HG03520 (cell line): Measurements from ENCODE around the gene ARL8A.
"Not testable (repeated sequence)": the region's sequence is repeated elsewhere in the genome, so short reads cannot be mapped to it uniquely, and the experiment has no call there.

ENCODE experiments used
- ATAC-seq: cut with Tn5 transposase; IDR thresholded peaks from one replicate; pipeline ENCODE4 v1.9.1; 2021; ENCODE audit warnings: mild to moderate bottlenecking, moderate library complexity; ENCODE audit not compliant: unreplicated experiment

Gene ARL8A

GRCh38 chr1:202121006-202121405, 23.5 kb downstream of the ARL8A start:
- ATAC-seq, result no peak

GRCh38 chr1:202117898-202118371, 26.6 kb downstream of the ARL8A start:
- ATAC-seq, result no peak

GRCh38 chr1:202116287-202116686, 28.2 kb downstream of the ARL8A start:
- ATAC-seq, result no peak

- no peak for ATAC-seq
These were observed 30.7 kb downstream of the ARL8A start for GRCh38 chr1:202113690-202114300.

DNA sequence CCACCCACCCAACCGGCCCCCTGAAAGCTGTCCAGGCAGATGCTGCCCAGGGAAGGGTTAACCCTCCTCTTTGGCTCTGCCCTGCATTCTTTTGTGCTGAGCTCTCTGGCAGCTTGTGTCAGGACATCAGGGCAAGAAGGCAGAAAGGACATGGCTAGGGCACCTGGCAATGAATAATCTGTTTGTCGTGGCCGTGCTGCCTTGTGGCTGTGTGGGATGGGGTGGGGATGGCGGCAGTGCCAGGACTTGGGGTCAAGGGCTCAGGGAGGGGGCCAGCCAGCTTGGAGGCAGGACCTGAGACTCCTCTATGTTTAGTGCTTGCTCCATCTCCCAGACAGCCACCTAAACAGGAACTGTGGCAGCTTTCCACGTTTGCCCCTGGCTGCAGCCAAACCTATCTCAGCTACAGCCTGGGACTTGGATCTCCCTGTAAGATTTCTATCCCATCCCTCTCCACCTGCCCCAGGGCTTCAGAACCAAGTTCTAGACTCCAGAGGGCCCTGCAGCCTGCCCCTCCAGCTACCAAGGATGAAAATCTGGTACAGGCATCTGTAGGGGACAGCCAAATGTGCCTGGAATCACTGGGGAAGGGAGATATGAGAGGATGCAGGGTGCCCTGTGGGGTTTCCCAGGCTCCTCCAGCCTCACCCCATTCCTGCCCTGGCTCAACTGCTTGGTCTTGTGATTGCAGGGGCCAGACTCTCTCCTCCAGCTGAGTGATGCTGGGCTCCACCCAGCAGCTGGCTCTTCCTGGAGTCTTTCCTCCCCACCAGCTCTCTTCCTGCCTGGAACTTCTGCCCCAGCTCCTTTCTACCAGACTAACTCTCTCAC, 31.5 kb downstream of the ARL8A start:
- no peak for ATAC-seq

DNA sequence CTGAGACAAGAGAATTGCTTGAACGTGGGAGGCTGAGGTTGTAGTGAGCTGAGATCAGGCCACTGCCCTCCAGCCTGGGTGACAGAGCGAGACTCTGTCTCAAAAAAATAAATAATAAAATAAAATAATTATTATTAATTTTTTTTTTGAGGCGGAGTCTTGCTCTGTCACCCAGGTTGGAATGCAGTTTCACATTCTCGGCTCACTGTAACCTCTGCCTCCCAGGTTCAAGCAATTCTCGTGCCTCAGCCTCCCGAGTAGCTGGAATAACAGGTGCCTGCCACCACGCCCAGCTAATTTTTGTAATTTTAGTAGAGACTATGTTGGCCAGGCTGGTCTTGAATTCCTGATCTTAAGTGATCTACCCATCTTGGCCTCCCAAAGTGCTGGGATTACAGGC, 32.9 kb downstream of the ARL8A start:
- not testable (repeated sequence) for ATAC-seq

GRCh38 chr1:202110977-202111376, 33.6 kb downstream of the ARL8A start:
- no peak for ATAC-seq

- ATAC-seq, result no peak
These were observed 36.5 kb downstream of the ARL8A start for GRCh38 chr1:202107801-202108731.

GRCh38 chr1:202107321-202107761, 37.2 kb downstream of the ARL8A start:
- ATAC-seq, result no peak

GRCh38 chr1:202106340-202107254, 37.9 kb downstream of the ARL8A start:
- no peak for ATAC-seq

DNA sequence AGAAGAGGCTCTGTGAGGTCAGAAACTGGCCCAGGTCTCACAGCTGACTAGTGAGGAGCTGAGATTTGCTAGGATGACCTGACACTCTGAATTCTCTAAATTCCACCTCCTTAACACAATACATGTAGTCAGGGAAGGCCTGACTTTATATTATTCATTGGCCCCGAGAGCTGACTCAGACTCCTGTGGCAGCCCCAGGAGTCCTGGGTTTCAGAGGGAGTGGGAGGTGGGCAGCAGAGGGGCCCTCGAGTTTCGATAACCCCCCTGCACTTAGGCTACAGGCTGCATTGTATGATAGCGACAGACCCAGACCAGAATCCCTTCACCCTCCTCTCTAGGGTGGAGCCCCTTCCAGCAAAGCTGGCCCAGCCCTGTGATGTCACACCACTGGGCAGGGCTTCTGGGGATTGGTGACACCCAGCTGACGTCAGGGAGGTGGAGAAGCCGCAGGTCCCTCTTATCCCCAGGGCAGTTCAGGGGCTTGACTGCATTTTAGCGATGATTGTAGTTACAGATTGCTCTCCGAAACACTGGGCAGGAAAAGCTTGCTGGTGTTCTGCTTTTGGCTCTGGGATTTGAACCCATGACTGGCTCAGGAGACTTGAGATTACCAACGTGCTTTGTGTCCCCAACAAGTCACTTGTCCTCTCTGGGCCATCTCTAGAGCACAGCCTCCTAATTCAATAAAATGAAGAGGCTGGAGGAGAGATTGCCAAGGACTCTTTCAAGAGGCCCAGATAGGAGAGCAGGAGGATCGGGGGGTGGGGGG, 38.8 kb downstream of the ARL8A start:
- no peak for ATAC-seq

GRCh38 chr1:202104073-202104472, 40.5 kb downstream of the ARL8A start:
- ATAC-seq, result no peak

GRCh38 chr1:202101184-202101583, 43.4 kb downstream of the ARL8A start:
- ATAC-seq, result no peak

GRCh38 chr1:202093858-202094257, 50.7 kb downstream of the ARL8A start:
- ATAC-seq, result no peak

DNA sequence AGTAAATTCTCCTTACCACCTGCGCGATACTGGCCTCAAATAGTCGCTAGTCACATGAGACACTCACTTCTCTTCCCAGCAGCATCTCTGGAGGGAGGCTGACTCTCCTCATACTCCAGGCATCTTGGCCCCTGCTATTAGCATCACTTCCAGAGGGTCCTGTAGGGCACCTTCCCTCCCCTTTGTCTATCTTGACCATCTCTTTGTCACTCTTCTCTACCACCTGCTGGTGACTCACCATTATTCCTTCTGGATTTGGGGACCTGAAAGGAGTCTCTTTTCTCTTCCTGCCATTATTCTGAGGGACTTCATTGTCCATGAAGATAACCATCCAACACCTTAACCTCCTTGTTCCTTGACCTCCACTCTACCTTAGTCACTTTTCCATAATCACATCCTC, 53.5 kb downstream of the ARL8A start:
- no peak for ATAC-seq

GRCh38 chr1:202088206-202088605, 56.3 kb downstream of the ARL8A start:
- ATAC-seq, result no peak

GRCh38 chr1:202086579-202087350, 57.8 kb downstream of the ARL8A start:
- no peak for ATAC-seq

DNA sequence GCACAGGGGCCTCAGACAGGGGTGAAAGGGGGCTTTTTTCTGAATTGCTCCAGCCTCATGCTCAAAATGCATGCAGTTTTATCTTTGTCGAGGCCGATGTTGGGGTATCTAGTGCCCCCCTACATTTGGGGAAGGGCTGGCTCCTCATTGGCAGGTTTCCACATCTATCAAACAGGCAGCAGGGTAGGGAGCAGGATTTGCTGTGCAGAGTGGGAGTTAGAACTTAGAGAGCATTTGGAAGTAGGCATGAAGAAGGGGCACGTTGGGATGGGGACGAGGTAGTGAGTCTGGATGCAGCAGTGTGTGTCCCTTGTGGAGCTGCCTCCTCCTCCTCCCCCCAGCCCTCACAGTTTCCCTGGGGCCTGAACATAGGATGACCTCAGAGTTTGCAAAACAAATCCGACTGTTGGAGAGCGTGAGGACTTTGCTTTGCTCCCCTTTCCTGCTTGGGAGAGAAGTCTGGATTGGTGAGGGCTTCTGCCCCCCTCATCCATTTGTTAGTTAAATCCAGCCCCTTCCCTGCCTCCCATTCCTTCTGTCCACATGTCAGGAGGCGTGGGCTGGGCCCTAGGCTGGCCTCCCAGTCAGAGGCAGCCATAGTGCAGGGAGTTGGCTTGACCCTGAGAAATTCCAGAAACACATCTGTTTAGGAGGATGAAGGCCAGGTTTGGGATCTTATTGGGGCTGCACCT, 58.7 kb downstream of the ARL8A start:
- ATAC-seq, result no peak
